Measurements from ENCODE around the gene OR51A4.

Gene OR51A4

GRCh38 chr11:4903484-4903883 lies 43.9 kb downstream of the OR51A4 start, which contains the start of gene OR51A7:
OR51A7 (plus strand) TSS chr11:4903783; CDS start chr11:4907370, 3,587 bp downstream.
- Histone ChIP-seq H3K9ac (ENCODE audit: low read length) (no peak within 1 kb of the TSS), H3K36me3 (ENCODE audit: insufficient read depth, low read length) (no peaks in the 10 kb centered on the region), H2AFZ (ENCODE audit: low read length) (no peak within 1 kb of the TSS), H3K9me3 (ENCODE audit: low read length) (no peaks in the 10 kb centered on the region), H3F3A (ENCODE audit: insufficient read depth, low read length) (no peaks in the 10 kb centered on the region), H3K27ac (ENCODE audit: low read depth, low read length, poor library complexity, severe bottlenecking) (no peak within 1 kb of the TSS), H3K79me2 (ENCODE audit: insufficient read depth, low read length) (no peaks in the 10 kb centered on the region), H3K4me3 (ENCODE audit: low read depth, low read length, poor library complexity, severe bottlenecking) (no peak within 1 kb of the TSS), H3K9me2 (ENCODE audit: low read depth, low read length) (no peaks in the 10 kb centered on the region), H3K4me2 (ENCODE audit: low read length) (no peak within 1 kb of the TSS), H4K20me1 (ENCODE audit: insufficient read depth, low read length) (no peaks in the 10 kb centered on the region), H3K27me3 (ENCODE audit: insufficient read depth, low read length) (no peaks in the 10 kb centered on the region; the same call in 1 of the 2 replicates), H3K4me1 (ENCODE audit: insufficient read depth, low read length, severe bottlenecking) (no peaks in the 10 kb centered on the region)
- TF ChIP-seq CTCF (IDR thresholded peaks at IDR 0.05; ENCODE audit: low read length) = no peak
